ENCODE measurements around the gene EVI2B.

EVI2B gene

GRCh38 chr17:31256936-31257335 is 56.9 kb downstream of the EVI2B start:
- H3K4me1 ChIP-seq (ENCODE audit: control insufficient read depth, insufficient read depth, low read length), result no peaks in the 10 kb centered on the region
- H3K27me3 ChIP-seq (ENCODE audit: control insufficient read depth, insufficient read depth, low read length), result no peaks in the 10 kb centered on the region
- H3K4me3 ChIP-seq (ENCODE audit: low read length), result no peak overlapping the region
- H3K9ac ChIP-seq (ENCODE audit: low read length), result no peak overlapping the region
- no peaks in the 10 kb centered on the region for H3K9me3 ChIP-seq (ENCODE audit: control insufficient read depth, low read length)
- no peaks in the 10 kb centered on the region for H3K36me3 ChIP-seq (ENCODE audit: control insufficient read depth, insufficient read depth, low read length)

- Histone ChIP-seq H3K27me3 (ENCODE audit: control insufficient read depth, insufficient read depth, low read length) (no peaks in the 10 kb centered on the region), H3K4me3 (ENCODE audit: low read length) (no peak overlapping the region), H3K36me3 (ENCODE audit: control insufficient read depth, insufficient read depth, low read length) (no peaks in the 10 kb centered on the region), H3K9ac (ENCODE audit: low read length) (no peak overlapping the region), H3K4me1 (ENCODE audit: control insufficient read depth, insufficient read depth, low read length) (no peaks in the 10 kb centered on the region), H3K9me3 (ENCODE audit: control insufficient read depth, low read length) (no peaks in the 10 kb centered on the region)
Observed at GRCh38 chr17:31254654-31255053, 59.2 kb downstream of the EVI2B start.
